WTC11 (cell line): ENCODE measurements around the gene NEURL1B.

Experiments
- CTCF ChIP-seq: fragments of 200-600 bp; IDR thresholded peaks from 2 replicates; pipeline ENCODE4 v1.8.0; 2022; ENCODE audit warnings: antibody characterized with exemption
- TEAD4 ChIP-seq: sonication (generic); formaldehyde crosslinking; IDR thresholded peaks from 2 replicates; pipeline ENCODE4 v1.8.0; 2022; ENCODE audit warnings: mild to moderate bottlenecking, missing genetic modification reagents
- TF ChIP-seq, protein P1 (sequence below): sonication (generic); formaldehyde crosslinking; IDR thresholded peaks from 2 replicates; pipeline ENCODE4 v1.8.1; 2023; ENCODE audit warnings: mild to moderate bottlenecking, missing genetic modification reagents, moderate library complexity

DNA sequence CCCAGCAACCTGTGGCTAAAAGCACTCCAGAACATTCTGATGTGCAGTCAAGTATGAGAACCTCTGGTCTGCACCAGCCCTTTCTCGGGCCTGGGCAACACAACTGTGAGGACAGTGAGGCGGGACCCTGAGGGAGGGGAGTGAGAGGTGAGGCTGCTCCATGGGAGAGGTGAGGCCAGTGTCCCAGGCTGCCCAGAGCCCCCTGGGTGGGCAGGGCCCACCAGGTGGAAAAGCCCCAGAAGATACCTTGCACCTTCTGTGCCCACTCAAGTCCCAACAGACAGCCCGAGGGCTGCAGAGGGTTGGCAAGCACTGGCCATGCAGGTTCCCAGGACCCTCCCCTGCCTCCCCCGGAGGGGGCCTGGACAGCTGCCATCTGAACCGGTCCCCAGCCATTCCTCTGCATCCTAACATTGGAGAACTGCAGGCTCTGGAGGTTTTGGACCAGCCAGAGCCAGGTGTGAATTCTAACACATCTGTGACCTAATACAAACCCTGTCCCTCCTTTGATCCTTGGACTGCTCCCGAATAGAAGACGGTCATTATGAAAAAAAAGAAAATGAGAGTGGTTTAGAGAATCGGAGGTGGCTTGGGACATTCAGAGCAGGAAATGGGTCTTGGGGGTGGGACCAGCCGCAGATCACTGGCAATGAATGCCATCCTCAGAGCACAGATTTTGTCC, 72.9 kb downstream of the NEURL1B start:
- TF ChIP-seq CTCF (no peak), TEAD4 (CRISPR knock-in tag) (no peak)
- TF ChIP-seq, protein P1, sequence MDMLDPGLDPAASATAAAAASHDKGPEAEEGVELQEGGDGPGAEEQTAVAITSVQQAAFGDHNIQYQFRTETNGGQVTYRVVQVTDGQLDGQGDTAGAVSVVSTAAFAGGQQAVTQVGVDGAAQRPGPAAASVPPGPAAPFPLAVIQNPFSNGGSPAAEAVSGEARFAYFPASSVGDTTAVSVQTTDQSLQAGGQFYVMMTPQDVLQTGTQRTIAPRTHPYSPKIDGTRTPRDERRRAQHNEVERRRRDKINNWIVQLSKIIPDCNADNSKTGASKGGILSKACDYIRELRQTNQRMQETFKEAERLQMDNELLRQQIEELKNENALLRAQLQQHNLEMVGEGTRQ (CRISPR knock-in tag) = no peak
